HepG2 (cell line): ENCODE data around the gene ANAPC16. TPM values are rescaled to one million over a fixed set of nuclear protein-coding genes. Genes with fewer than 3 reads are reported as not detected.
A peak's percentile ranks its signal among the peaks of the same experiment; 100 is the strongest.

Source experiments
- ATAC-seq: fragments of 200-7000 bp; cut with Tn5 transposase; 3 replicates; pipeline ENCODE4 v1.9.1; 2020; ENCODE audit warnings: mild to moderate bottlenecking, moderate library complexity
- BruUV-seq: library from RNA; stranded (reverse); fragments of 400-500 nt; replicated peaks from 2 replicates; lab custom pipeline; 2021; lab: Mats Ljungman, UMichigan
- CTCF ChIA-PET: fragments of 300-600 bp; formaldehyde crosslinking; extraction: SDS; loops from one replicate; lab custom pipeline; 2021; ENCODE audit warnings: low total read pairs, inconsistent platforms, low intra/inter-chr PET ratio; lab: Yijun Ruan, JAX
- POLR2A ChIA-PET: fragments of 350-600 bp; sonication (Branson Sonifier 250); formaldehyde crosslinking; loops from one replicate; lab custom pipeline; 2020; ENCODE audit warnings: antibody characterized with exemption, inconsistent platforms; lab: Yijun Ruan, JAX
- DNase-seq: peaks from one replicate; pipeline ENCODE4 v3.0.0-alpha.2; 2015; ENCODE audit warnings: low spot score
- FAIRE-seq: peaks from 3 replicates; lab custom pipeline; 2011; peaks lifted over from hg19 to GRCh38; lab: Jason Lieb, UNC
- H2AFZ ChIP-seq: one replicate; pipeline ENCODE4 v1.6.1; 2011; ENCODE audit warnings: low read length, inconsistent platforms
- H3K27ac ChIP-seq: fragments of 300-600 bp; 3 replicates; pipeline ENCODE4 v1.8.0; 2011; ENCODE audit warnings: mixed run types, mild to moderate bottlenecking, mixed read lengths, low read length, inconsistent platforms; ENCODE audit not compliant: insufficient read depth; ENCODE audit errors: extremely low read length
- H3K27me3 ChIP-seq, 2 experiments: fragments of 200-600 bp in 1 of 2; 2 replicates in 1 of 2; 3 replicates in 1 of 2; pipeline versions ENCODE4 v1.6.0 to v1.8.0; 2011; ENCODE audit warnings: low read length in 2 of 2, mild to moderate bottlenecking in 2 of 2, moderate library complexity in 2 of 2, inconsistent platforms in 1 of 2; ENCODE audit not compliant: insufficient read depth in 2 of 2, control insufficient read depth in 1 of 2
- H3K36me3 ChIP-seq, 2 experiments: fragments of 200-600 bp in 1 of 2; replicated peaks in 1 of 2; 2 replicates in 1 of 2; 3 replicates in 1 of 2; pipeline versions ENCODE4 v1.5.1 to v1.8.0; 2011; ENCODE audit warnings: low read length in 2 of 2, inconsistent platforms in 1 of 2; ENCODE audit not compliant: insufficient read depth in 2 of 2, control insufficient read depth in 1 of 2
- H3K4me1 ChIP-seq: 2 replicates; pipeline ENCODE4 v1.5.1; 2012; ENCODE audit warnings: low read length, inconsistent platforms; ENCODE audit not compliant: insufficient read depth
- H3K4me2 ChIP-seq: 2 replicates; pipeline ENCODE4 v1.6.0; 2011; ENCODE audit warnings: low read depth, low read length, inconsistent platforms
- H3K4me3 ChIP-seq, 3 experiments: fragments of 200-600 bp in 1 of 3; sonication (generic), shearing (Covaris generic) in 1 of 3; replicated peaks in 1 of 3; 2 replicates each; pipeline ENCODE4 v1.5.1; 2011 to 2016; ENCODE audit warnings: low read length in 3 of 3, inconsistent platforms in 2 of 3, low read depth in 2 of 3, mild to moderate bottlenecking in 2 of 3, control low read depth in 1 of 3, mixed read lengths in 1 of 3; ENCODE audit not compliant: insufficient read depth in 1 of 3
- H3K79me2 ChIP-seq: one replicate; pipeline ENCODE4 v1.6.1; 2011; ENCODE audit warnings: low read length, inconsistent platforms; ENCODE audit not compliant: insufficient read depth
- H3K9ac ChIP-seq: 2 replicates; pipeline ENCODE4 v1.6.0; 2011; ENCODE audit warnings: mild to moderate bottlenecking, low read depth, low read length, inconsistent platforms; ENCODE audit not compliant: insufficient read depth
- H3K9me3 ChIP-seq: 2 replicates; pipeline ENCODE4 v1.5.1; 2012; ENCODE audit warnings: mild to moderate bottlenecking, low read length
- H4K20me1 ChIP-seq: 2 replicates; pipeline ENCODE4 v1.6.0; 2011; ENCODE audit warnings: inconsistent platforms, mild to moderate bottlenecking, low read length, moderate library complexity; ENCODE audit not compliant: insufficient read depth
- AKAP8 ChIP-seq: sonication (generic); formaldehyde crosslinking; IDR thresholded peaks from 2 replicates; pipeline ENCODE4 v1.5.1; 2020; ENCODE audit warnings: mild to moderate bottlenecking, missing genetic modification reagents
- ATF6 ChIP-seq: sonication (generic); formaldehyde crosslinking; conservative IDR thresholded peaks from 2 replicates; pipeline ENCODE4 v1.4.0; 2020; ENCODE audit warnings: missing genetic modification reagents
- EP300 ChIP-seq, 3 experiments: sonication (generic) in 1 of 3; formaldehyde crosslinking in 1 of 3; IDR thresholded peaks; 2 replicates each; pipeline versions ENCODE4 v1.5.1 to v1.6.1; 2011 to 2020; ENCODE audit warnings: low read depth in 2 of 3, low read length in 2 of 3, borderline replicate concordance in 1 of 3, improper control_type of control experiment in 1 of 3, mild to moderate bottlenecking in 1 of 3, missing genetic modification reagents in 1 of 3, moderate library complexity in 1 of 3
- MED13 ChIP-seq: sonication (generic); formaldehyde crosslinking; IDR thresholded peaks from 2 replicates; pipeline ENCODE4 v1.5.0; 2020; ENCODE audit warnings: missing genetic modification reagents
- SNAPC4 ChIP-seq: sonication (generic); formaldehyde crosslinking; IDR thresholded peaks from 2 replicates; pipeline ENCODE4 v1.4.0; 2020; ENCODE audit warnings: mild to moderate bottlenecking, missing genetic modification reagents
- TAF1 ChIP-seq: sonication (generic); formaldehyde crosslinking; IDR thresholded peaks from 2 replicates; pipeline ENCODE4 v1.4.0; 2020; ENCODE audit warnings: missing genetic modification reagents
- ZMYM4 ChIP-seq: sonication (generic); formaldehyde crosslinking; IDR thresholded peaks from 2 replicates; pipeline ENCODE4 v1.8.1; 2023; ENCODE audit warnings: mild to moderate bottlenecking, missing genetic modification reagents
- ZNF276 ChIP-seq: sonication (generic); formaldehyde crosslinking; IDR thresholded peaks from 2 replicates; pipeline ENCODE4 v1.4.0; 2020; ENCODE audit warnings: mild to moderate bottlenecking, low read depth, missing genetic modification reagents
- ZNF335 ChIP-seq: sonication (generic); formaldehyde crosslinking; IDR thresholded peaks from 2 replicates; pipeline ENCODE4 v1.4.0; 2020; ENCODE audit warnings: missing genetic modification reagents
- WGBS: methylation state at CpG from one replicate; pipeline ENCODE4 v1.1.6; 2017; ENCODE audit warnings: low lambda C conversion rate; 5-methylcytosine and 5-hydroxymethylcytosine counted together
- in situ Hi-C: cut with HindIII; loops from 2 replicates; pipeline ENCODE4 v1.10.0; 2017; ENCODE audit warnings: low pct_unique_long_range_greater_than_20kb; ENCODE audit not compliant: extremely low pct_ligation_motif_present
- intact Hi-C: fragments of 100-400 bp; cut with micrococcal nuclease; formaldehyde crosslinking; loops from one replicate; pipeline ENCODE4 v1.10.0; 2022; ENCODE audit not compliant: unreplicated experiment
- polyA plus RNA-seq, 8 experiments: library from polyadenylated mRNA; depleted of rRNA in 3 of 8; stranded (reverse) in 7 of 8; unstranded in 1 of 8; fragments of >200 nt; fragmentation: Illumina TruSeq in 4 of 8; extraction: Trizol in 4 of 8; gene quantifications; 2 replicates each; pipeline versions ENCODE4 v1.2.1 to v1.2.3, GENCODE V29; 2011 to 2016; ENCODE audit warnings: low read depth in 4 of 8, missing spikeins in 1 of 8, mixed read lengths in 1 of 8; ENCODE audit not compliant: insufficient read depth in 1 of 8
- total RNA-seq, 5 experiments: library from RNA; depleted of rRNA; stranded (reverse); fragments of >200 nt; fragmentation: Illumina TruSeq; extraction: Trizol; gene quantifications; 2 replicates each; pipeline ENCODE4 v1.2.3, GENCODE V29; 2016; ENCODE audit warnings: low read depth in 1 of 5

Gene ANAPC16
- total and polyA plus RNA-seq, 2 of the 13 experiments (the other 11 are each of a cell fraction or from before 2014, with no cell fraction given) = 74.8 to 89.4 TPM

GRCh38 chr10:72258617-72259016 is 42.8 kb downstream of the ANAPC16 start (continued):
- TF ChIP-seq EP300 (IDR thresholded peaks at IDR 0.05; ENCODE audit: low read depth in 2 of 2, low read length in 2 of 2) = no peak
- no peak for TF ChIP-seq EP300 (CRISPR knock-in tag; IDR thresholded peaks at IDR 0.05; ENCODE audit: borderline replicate concordance)
- no peak for TF ChIP-seq TAF1 (CRISPR knock-in tag)
- TF ChIP-seq ZNF335 (CRISPR knock-in tag) = no peak
- TF ChIP-seq, all 625 proteins: peak for 0

GRCh38 chr10:72259491-72260238 is 43.9 kb downstream of the ANAPC16 start:
- WGBS = 41% methylated on average over 4 of the region's 5 CpGs
- no peaks in the 10 kb centered on the region for H3K79me2 ChIP-seq
- H3K4me3 ChIP-seq = peak overlapping the region; percentile 11 to 74 (median 50); a peak in 5 of 6 replicates
- no peaks in the 10 kb centered on the region for H3K36me3 ChIP-seq
- intact Hi-C loops (loop anchor here (2.0 kb wide), 2 partner anchors 43 to 69 kb away; partner anchors contain the start of genes ANAPC16 and ASCC1), in situ Hi-C loops (no loop called here)
- peaks cover 89% of the 10 kb centered on the region for H3K4me1 ChIP-seq
- H3K9me3 ChIP-seq = no peaks in the 10 kb centered on the region
- ATAC-seq (peak; percentile 8), FAIRE-seq (no peak), DNase-seq (no peak)
- BruUV-seq = no TSS peak
- no peaks in the 10 kb centered on the region for H4K20me1 ChIP-seq
- no peak overlapping the region for H2AFZ ChIP-seq
- ChIA-PET CTCF (no interaction called here), POLR2A (interaction anchor here (1.1 to 5.8 kb wide), 8 partner anchors 10 to 72 kb away, joined by 3 to 155 read pairs (median 10); partner anchors contain the start of genes ANAPC16, ASCC1 and DDIT4)
- H3K9ac ChIP-seq = peak overlapping the region; percentile 74
- H3K4me2 ChIP-seq = peak overlapping the region; percentile 91
- no peaks in the 10 kb centered on the region for H3K27me3 ChIP-seq
- H3K27ac ChIP-seq = peak overlapping the region; percentile 91
- TF ChIP-seq ATF6 (CRISPR knock-in tag) (no peak), SNAPC4 (CRISPR knock-in tag) (0 out of 2 replicates have a peak, but pooled peaks have one; percentile 30), ZMYM4 (CRISPR knock-in tag) (no peak), MED13 (no peak), AKAP8 (CRISPR knock-in tag) (no peak), ZNF276 (CRISPR knock-in tag) (no peak)
